GM21717 (cell line): ENCODE data around the gene CKAP4.
A peak's percentile ranks its signal among the peaks of the same experiment; 100 is the strongest.
"Not testable (repeated sequence)": the region's sequence is repeated elsewhere in the genome, so short reads cannot be mapped to it uniquely, and the experiment has no call there.

Experiments
- ATAC-seq: cut with Tn5 transposase; IDR thresholded peaks from one replicate; pipeline ENCODE4 v1.9.1; 2021; ENCODE audit warnings: mild to moderate bottlenecking, moderate library complexity; ENCODE audit not compliant: unreplicated experiment

CKAP4 gene, protein sequence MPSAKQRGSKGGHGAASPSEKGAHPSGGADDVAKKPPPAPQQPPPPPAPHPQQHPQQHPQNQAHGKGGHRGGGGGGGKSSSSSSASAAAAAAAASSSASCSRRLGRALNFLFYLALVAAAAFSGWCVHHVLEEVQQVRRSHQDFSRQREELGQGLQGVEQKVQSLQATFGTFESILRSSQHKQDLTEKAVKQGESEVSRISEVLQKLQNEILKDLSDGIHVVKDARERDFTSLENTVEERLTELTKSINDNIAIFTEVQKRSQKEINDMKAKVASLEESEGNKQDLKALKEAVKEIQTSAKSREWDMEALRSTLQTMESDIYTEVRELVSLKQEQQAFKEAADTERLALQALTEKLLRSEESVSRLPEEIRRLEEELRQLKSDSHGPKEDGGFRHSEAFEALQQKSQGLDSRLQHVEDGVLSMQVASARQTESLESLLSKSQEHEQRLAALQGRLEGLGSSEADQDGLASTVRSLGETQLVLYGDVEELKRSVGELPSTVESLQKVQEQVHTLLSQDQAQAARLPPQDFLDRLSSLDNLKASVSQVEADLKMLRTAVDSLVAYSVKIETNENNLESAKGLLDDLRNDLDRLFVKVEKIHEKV

DNA sequence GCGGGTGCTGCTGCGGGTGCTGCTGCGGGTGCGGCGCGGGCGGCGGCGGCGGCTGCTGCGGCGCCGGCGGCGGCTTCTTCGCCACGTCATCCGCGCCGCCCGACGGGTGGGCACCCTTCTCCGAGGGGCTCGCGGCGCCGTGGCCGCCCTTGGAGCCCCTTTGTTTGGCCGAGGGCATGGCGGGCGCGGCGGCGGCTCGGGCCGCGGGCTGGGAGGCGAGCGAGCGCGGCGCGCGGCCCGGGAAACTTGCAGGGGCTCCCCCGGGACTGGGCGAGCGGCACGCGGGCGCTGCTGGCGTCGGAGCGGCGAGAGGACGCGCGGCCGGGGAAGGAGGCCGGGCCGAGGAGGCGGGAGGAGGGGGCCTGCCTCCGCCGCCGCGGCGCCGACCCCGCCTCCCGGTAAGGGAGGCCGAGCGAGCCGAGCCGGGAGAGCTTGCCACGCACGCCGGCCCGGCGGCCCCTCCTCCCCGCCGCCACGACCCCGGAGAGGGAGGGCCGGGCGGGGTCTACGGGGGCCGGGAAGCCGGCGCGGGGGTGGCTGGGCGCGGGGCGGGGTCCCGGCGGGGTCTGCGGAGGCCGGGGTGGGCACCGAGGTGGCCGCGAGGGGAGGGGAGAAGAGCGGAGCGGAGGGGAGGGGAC, at the start of gene CKAP4:
CKAP4 (minus strand) TSS at position 347 of the 638 bp plus-strand sequence; CDS start at position 178, 169 bp downstream.
- ATAC-seq = peak; percentile 46

DNA sequence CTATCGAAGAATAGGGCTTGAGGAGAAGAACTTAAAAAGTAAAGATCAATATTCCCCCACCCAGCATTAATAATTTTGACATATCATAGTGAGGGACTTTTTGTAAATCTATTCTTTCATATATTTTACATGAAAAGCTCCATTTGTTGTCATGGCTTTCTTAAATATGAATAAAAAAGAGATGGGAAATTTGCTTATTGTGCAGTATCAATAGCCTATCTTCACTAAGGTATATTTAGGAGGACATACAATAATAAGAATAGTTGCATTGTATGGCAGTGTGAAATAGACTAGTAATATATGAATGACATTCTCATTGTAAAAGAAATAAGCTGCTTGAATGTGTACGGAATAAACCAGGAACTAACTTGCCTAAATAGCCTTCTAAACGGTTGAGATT, 49.3 kb upstream of the CKAP4 start:
- no peak for ATAC-seq

DNA sequence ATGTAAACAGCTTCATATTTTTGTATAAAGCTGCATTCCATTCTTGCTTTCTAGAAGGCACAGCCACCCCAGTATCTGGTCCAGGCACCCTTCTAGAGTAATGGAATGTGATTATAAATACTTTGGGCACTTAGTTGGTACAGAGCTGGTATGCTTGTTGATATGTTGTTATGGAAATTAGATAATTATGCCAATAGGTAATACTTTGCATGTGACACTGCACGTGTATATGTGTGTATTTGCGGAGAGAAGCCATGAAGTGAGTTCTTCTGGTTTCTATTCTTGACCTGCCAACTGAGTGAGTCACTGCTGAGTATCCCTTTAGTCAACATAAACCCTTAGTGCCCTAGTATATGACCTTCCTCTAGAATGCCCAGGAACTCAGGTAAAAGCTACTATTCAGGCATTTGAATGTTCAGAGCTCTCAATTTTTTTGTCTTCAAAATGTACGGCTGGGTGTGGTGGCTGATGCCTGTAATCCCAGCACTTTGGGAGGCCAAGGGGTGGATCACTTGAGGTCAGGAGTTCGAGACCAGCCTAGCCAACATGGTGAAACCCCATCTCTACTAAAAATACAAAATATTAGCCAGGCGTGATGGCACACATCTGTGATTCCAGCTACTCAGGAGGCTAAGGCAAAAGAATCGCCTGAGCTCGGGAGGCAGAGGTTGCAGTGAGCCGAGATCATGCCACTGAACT, 48.5 kb upstream of the CKAP4 start:
- ATAC-seq = no peak

DNA sequence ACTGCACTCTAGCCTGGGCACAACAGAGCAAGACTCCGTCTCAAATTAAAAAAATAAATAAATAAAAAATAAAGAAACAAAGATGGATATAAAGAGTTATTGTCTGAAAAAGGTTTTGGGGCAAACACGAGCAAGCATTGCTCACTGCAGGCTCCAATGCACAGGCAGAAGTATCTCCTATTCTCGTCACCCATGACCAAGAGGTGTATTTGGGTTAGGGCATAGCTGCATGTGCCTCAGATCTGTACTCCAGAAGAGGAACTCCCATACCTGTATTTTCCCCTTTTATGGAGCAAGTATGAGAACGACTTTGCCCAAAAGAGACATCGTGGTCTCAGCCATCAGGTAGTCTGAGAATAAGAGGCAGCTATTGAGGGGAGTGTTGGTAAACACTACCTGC, 44.5 kb upstream of the CKAP4 start:
- no peak for ATAC-seq

DNA sequence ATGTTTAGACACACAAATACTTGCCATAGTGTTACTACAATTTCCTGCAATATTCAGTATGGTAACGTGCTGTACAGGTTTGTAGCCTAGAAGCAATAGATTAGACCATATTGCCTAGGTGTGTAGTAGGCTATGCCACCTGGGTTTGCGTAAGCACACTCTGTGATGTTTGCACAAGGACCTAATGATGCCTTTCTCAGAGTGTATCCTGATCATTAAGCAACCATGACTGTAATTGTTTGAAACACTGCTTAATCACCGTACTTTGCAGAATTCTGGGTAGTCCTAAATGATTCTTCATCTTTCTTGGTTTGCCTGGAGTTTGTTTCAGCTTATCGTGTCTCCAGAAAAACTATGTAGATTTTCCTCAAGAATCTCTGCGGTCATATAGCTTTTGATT, 43.5 kb upstream of the CKAP4 start:
- no peak for ATAC-seq

DNA sequence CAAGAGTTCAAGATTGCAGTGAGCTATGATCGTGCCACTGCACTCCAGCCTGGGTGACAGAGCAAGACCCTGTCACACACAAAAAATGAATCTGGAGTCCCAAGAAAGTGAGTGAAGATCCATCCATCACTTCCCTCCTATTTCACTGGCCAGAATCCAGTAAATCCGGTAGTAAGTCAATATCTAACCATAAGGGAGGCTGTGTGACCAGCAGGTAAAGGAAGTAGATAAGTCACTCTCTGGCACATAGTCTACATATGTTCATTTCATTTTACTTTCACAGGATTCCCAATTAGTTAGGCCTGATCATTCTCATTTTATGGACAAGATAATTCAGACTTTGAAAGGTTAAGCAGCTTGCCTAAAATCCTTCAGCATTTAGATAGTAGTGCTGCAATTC, 42.8 kb upstream of the CKAP4 start:
- no peak for ATAC-seq

DNA sequence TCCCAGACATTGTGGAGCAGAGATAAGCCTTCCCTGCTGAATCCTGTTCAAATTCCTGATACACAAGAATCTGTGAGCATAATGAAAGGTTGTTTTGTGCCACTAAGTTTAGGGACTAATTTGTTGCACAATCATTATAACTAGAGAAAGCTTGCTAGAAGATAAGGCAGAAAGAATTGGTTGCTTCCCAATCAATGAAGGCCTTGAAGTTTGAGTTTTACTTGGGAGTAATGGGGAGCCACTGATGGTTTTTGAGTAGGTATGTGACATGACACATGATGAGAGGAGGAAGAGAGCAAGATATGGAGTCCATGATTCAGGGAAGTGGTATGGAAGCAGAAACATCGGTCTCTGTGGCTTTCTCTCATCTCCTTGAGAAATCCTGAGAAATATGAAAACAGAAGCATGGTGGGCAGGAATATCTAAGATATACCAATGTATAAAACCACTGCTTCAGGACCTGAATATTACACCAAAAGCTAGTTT, 41.4 kb upstream of the CKAP4 start:
- no peak for ATAC-seq

DNA sequence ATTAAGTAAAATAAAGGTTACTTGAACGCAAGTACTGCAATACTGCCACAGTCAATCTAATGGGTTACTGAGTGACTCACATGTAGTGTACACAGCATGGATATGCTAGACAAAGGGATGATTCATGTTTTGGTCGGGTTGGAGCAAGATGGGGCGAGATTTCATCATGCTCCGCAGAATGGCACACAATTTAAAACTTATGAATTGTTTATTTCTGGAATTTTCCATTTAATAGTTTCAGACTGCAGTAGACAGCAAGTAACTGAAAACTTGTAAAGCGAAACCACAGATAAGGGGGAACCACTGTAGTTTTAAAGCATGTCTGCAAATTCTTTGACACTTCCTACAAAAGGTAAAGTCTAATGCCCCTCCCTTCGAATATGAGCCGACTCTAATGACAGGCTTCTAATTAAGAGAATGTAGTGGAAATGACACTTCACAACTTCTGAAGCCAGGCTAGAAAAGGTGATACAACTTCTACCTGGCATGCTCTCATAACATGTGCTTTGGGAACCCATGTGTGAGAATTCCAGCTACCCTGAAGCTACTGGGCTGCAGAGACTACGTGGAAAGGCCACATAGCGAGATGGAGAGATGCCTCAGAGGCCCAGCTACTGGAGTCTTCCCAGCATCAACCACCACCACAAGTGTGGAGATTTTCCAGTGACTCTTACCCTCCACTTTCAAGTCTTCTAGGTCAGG, 40.8 kb upstream of the CKAP4 start:
- ATAC-seq = no peak

DNA sequence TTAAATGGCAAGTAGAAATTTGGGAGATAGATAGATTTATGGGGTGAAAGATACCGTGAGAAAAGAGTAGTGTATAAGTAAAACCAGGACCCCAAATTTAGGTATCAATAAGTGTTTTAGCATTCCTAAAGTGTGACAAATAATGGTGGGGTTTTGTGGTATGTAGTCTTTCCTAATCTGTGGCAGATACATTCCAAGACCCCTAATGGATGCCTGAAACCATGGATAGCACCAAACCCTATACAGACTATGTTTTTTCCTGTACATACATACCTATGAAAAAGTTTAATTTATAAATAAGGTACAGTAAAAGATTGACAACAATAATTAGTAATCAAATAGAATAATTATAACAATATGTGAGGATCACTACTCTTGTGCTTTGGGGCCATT, 40.3 kb upstream of the CKAP4 start:
- no peak for ATAC-seq

DNA sequence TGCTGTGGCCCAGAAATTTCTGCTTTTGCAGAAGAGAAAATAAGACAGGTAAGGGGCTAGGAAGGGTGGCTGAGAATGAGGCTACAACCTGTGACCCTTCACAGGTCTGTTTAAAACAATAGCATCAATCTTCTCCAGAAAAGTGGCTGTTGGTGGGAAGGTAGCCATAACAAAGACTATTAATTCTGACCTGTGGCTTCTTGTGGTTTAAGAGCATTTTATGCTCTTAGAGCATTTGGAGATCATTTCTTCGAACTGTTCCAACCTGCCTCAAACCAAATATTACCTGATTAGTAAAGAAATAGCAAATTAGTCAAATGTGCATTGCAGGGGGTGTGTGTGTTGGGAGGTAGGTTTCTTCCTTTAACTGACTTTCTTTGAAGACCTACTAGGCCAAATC, 39.5 kb upstream of the CKAP4 start:
- ATAC-seq = no peak

DNA sequence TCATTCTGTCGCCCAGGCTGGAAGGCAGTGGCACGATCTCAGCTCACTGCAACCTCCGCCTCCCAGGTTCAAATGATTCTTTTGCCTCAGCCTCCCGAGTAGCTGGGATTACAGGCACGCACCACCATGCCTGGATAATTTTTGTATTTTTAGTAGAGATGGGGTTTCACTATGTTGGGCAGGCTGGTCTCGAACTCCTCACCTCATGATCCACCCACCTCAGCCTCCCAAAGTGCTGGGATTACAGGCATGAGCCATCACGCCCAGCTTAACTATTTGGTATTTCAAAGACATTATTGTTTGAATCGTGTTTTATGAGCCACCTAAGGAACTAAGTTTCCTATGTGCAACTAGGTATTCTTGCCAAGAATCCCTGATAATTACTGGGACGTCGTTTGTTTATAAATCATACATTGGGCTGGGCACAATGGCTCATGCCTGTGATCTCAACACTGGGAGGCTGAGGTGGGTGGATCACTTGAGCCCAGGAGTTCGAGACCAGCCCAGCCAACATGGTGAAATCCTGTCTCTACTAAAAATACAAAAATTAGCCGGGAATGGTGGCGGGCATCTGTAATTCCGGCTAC, 38.8 kb upstream of the CKAP4 start:
- ATAC-seq = not testable (repeated sequence)

DNA sequence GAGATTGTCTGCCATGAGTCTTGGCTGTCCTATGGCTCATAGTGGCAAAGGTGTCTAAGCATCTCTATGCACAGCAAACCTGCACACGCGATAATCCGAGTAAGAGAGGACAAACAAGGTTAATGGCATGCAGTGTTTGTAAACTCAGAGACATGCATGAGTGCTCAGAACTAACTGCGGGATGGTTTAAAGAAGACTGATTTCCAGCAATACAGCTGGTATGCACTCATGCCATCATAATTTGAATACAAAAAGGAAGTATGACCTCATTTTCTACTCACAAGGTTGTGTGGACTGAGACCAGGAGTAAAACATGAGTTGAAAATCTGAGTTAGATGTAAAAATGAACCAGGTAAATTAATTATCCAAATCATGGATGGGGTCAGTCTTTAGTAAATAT, 38.2 kb upstream of the CKAP4 start:
- no peak for ATAC-seq

DNA sequence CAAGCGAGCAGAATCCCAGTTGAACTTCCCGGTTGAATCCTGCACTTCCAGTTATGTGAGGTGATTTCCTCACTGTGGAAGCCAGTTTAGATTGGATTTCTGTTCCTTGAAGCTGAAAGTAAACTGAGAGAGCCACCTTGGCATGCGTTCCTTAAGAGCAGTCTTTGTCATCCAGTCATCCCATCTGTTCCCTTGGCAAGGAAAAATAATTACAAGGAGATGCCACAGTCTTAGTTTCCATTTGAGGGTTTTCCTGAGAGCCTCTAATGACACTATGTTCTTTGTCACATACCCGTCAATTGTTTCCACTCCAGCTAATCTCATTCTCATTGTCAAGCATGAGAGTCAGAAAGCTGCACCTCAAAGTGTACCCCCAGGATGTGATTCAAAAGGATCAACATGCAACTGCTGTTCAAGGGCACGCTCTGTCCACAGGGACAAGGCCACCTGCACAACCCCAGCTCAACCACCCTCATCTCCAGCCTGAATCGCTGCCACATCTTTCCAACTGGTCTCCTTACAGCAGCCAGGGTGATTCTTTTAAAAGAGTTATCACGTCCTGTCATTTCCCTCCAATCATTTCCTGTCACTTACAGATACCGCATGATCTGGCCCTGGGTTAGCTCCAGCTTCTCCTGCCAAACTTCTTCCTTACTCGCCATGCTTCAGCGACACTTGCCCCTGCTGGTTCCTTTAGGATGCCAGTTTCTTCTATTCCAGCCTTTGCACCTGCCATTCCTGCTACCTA, 36.7 kb upstream of the CKAP4 start:
- no peak for ATAC-seq

DNA sequence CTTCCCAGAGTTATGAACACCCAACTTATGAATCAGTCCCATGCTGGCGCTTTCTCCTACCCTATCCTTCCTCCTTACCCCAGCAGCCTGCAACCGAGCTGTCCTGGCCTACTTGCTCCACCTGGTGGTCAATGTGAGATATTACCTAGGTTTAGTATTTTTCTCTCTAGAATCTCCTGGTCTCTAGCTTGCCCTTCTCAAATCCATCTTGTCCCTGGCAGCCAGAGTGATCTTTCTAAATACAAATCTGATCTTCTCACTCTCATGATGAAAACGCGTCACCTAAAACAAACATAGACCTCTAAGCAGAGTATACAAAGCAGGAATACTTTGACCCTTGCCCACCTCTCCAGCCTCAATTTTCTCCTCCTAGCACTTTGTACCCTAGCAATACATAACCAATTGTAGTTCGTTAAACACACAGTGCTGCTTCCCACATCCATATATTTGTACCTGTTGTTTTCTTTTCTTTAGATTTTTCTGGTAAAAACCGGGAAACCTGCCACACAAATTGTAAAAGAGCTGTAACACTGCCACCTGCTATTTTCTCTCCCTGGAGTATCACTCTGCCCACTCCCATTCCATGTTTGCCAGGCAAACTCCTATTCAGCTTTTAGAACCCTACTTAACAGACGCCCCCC, 34.8 kb upstream of the CKAP4 start:
- ATAC-seq = no peak

DNA sequence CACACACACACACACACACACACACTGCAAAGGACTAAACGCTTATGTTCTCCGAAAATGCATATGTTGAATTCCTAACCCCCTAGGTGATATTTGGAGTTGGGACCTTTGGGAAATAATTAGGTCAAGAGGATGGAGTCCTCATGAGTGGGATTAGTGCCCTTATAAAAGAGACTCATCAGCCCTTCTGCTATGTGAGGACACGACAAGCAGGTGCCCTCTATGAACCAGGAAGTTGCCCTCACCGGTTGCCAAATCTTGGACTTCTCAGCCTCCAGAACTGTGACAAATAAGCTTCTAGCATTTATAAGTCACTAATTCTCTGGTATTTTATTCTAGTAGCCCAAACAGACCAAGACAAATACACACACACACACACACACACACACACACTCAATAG, 34.0 kb upstream of the CKAP4 start:
- ATAC-seq = no peak

DNA sequence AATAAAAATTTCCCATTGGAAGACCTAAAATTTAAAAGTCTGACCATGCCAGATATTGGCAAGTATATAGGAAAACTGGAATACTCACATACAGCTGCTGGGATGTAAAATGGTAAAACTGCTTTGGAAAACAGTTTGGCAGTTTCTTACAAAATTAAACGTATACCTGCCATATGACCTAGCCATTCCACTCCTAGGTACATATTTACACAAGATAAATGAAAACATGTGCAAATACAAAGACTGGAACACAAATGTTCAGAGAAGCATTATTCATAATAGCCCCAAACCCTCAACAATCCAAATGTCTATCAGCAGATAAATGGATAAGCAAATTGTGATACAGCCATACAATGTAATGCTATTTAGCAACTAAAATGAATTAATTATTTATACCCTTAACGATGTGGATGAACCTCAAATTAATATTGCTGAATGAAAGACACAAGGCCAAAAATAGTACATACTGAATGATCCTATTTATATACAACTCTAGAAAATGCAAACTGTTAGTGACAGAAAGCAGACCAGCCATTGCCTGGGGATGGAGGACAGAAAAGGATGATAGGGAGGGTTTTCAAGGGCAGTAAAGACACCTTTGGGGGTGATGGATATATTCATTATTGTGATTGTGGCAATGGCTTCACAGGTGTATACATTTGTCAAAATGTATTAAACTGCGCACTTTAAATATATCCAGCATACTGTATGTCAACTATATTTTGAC, 33.4 kb upstream of the CKAP4 start:
- ATAC-seq = no peak

DNA sequence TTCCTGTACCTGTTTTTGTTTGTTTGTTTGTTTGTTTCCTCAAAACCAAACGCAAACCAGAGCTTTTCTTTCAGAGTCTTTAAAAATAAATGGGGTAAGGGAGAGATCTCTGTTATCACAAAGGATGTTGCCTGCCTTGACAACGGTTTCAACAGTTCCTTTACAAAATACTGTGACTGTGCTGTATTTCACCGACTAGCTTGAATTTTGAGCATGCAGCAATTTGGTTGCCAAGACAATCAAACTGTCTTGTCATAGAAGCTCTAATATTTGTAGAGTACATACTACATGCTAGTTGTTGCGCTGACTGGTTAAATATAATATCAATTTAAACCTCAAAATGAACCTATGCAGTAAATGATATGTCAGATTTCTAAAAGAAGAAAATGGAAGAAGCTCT, 32.3 kb upstream of the CKAP4 start:
- ATAC-seq = no peak

DNA sequence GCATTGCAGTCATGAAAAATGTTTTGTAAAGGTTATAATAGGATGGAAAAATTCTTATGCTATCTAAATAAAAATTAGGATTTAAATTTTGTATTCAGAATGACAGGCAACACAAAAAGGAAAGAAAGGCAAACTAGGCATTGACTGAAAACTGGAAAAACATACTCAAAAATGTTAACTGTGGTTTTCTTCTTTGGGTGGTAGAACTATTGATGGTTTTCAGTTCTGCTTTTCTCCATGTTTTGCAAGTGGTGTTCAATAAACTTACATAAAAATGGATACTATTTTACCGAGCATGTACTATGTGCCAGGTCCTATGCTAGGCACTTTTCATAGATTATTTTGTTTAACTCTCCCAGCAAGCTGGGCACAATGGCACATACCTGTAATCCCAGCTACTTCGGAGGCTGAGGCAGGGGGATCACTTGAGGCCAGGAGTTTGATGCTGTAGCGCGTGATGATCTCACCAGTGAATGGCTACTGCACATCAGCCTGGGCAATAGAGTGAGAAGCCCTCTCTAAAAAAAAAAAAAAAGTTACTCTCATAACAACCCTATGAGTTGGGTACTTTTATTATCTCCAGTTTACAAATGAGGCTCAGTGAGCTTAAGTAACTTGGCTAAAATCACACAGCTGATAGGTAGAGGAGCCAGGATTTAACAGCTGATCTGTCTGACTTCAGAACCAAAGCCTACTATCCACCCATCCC, 28.4 kb upstream of the CKAP4 start:
- ATAC-seq = peak; percentile 87
